Measurements from ENCODE around the gene PTPRR.

DNA sequence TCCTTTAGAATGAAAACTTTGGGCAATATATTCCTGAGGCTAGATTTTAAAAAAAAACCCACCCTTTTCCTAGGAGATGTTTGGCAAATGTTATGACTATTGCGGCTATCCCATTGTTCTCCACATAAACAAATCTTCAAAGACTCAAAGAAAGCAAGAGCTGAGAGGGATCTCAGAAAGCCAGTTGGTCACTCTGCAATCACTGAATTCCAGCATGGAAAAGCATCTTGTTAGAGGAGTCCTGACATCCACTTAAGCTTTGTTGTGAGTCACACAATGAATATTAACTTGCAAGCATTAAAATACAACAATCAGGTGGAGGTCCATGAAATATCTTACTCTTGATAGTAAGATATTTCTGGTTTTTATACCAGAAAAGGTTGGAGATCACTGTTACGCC lies 272.3 kb downstream of the PTPRR start:
- TF ChIP-seq, protein P1, sequence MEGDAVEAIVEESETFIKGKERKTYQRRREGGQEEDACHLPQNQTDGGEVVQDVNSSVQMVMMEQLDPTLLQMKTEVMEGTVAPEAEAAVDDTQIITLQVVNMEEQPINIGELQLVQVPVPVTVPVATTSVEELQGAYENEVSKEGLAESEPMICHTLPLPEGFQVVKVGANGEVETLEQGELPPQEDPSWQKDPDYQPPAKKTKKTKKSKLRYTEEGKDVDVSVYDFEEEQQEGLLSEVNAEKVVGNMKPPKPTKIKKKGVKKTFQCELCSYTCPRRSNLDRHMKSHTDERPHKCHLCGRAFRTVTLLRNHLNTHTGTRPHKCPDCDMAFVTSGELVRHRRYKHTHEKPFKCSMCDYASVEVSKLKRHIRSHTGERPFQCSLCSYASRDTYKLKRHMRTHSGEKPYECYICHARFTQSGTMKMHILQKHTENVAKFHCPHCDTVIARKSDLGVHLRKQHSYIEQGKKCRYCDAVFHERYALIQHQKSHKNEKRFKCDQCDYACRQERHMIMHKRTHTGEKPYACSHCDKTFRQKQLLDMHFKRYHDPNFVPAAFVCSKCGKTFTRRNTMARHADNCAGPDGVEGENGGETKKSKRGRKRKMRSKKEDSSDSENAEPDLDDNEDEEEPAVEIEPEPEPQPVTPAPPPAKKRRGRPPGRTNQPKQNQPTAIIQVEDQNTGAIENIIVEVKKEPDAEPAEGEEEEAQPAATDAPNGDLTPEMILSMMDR (IDR thresholded peaks at IDR 0.05; ENCODE audit: extremely low read depth in 1 of 2, insufficient read depth in 1 of 2, low read depth in 1 of 2, low read length in 2 of 2), result no peak
- no peak for TF ChIP-seq POLR2A (IDR thresholded peaks at IDR 0.05; ENCODE audit: low read depth, low read length)
